A204.1 (cell line): ENCODE results near the gene AOX1.
"Not testable (repeated sequence)": the region's sequence is repeated elsewhere in the genome, so short reads cannot be mapped to it uniquely, and the experiment has no call there.

Experiments
- FAIRE-seq: peaks from 2 replicates; lab custom pipeline; 2012; peaks lifted over from hg19 to GRCh38; lab: Jason Lieb, UNC

Gene AOX1

GRCh38 chr2:200585730-200586643, at the start of gene AOX1:
AOX1 (plus strand) TSS chr2:200586014; CDS start chr2:200586109, 95 bp downstream.
- FAIRE-seq: no peak

DNA sequence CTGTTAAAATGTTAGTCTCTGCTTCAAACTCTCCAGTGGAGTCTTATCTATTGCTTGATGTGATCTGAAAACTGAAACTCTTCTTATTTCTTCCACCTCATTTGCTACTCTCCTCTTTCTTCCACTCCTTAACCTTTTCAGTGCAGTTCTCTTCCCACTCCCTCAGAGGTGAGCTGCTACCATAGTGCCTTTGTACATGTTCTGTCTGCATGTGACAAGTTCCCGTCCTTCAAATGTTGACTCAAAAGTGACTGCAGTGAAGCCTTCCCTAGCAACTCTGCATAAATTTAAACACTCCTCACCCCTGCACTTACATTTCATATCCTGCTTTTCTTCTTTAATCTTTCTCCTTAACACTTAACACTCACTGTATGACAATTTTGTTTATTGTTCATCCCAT, 47.7 kb upstream of the AOX1 start:
- no peak for FAIRE-seq

- FAIRE-seq: no peak
Measured at GRCh38 chr2:200540793-200541192, 45.0 kb upstream of the AOX1 start.

DNA sequence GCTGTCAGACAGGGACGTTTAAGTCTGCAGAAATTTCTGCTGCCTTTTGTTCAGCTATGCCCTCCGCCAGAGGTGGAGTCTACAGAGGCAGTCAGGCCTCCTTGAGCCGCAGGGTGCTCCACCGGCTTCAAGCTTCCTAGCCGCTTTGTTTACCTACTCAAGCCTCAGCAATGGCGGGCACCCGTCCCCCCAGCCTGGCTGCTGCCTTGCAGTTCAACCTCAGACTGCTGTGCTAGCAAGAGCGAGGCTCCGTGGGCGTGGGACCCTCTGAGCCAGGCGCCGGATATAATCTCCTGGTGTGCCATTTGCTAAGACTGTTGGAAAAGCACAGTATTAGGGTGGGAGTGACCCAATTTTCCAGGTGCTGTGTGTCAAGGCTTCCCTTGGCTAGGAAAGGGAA, 19.2 kb upstream of the AOX1 start:
- not testable (repeated sequence) for FAIRE-seq

- FAIRE-seq: no peak
Measured at GRCh38 chr2:200567932-200568331, 17.9 kb upstream of the AOX1 start.

DNA sequence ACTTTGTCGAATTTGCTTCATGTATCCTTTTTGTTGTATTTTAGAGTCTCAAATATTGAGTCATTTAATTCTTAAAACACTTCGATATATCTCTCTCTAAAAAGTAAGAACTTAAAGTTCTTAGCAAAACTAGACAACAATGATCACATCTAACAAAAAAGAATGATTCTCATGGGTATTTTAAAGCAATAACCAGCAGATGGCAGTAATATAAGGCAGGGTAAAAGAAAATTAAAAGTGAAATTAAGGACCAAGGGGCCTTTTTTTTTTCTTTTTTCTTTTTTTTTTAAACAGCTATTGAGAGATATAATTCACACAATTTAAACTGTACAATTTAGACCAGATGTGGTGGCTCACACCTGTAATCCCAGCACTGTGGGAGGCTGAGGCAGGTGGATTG, 9.9 kb upstream of the AOX1 start:
- peak; percentile 68 for FAIRE-seq

- FAIRE-seq: no peak
Measured at GRCh38 chr2:200577027-200577426, 8.8 kb upstream of the AOX1 start.

DNA sequence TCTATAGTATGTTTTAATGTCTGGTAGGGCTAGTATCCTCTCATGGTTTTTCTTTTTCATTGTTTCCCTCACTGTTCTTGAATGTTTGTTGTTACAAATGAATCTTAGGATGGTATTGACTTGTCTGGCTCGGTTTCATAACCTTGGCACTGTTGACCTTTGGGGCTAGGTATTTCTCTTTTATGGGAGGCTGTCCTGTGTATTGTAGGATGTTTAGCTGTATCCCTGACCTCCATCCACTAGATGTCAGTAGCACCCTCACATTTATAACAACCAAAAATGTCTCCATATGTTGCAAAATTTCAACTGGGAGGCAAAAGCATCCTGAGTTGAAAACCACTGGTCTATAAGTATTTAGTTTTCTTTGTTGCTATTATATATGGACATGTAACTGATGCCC, 7.0 kb upstream of the AOX1 start:
- FAIRE-seq: no peak

DNA sequence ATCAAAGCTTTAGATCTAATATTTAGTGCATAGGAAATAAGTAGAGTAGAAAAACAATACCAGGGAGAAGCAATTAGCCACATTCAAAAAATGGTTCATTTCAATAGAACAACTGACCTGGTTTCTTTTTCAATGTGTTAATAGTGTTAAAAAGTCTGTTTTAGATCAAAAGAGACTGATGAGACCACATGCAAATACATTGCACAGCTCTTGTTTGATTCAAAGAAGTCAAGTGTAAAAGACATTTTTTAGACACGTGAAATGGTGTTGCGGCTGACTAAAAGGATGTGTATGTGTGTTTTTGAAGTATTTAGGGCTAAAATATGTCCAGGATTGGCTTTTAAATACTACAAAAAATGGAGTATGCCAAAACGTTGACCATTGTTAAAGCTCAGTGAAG, 1.2 kb upstream of the AOX1 start:
- no peak for FAIRE-seq

GRCh38 chr2:200585340-200585729, 479 bp upstream of the AOX1 start:
- FAIRE-seq: no peak

- FAIRE-seq: no peak
Measured at GRCh38 chr2:200586644-200586975, 796 bp downstream of the AOX1 start.

DNA sequence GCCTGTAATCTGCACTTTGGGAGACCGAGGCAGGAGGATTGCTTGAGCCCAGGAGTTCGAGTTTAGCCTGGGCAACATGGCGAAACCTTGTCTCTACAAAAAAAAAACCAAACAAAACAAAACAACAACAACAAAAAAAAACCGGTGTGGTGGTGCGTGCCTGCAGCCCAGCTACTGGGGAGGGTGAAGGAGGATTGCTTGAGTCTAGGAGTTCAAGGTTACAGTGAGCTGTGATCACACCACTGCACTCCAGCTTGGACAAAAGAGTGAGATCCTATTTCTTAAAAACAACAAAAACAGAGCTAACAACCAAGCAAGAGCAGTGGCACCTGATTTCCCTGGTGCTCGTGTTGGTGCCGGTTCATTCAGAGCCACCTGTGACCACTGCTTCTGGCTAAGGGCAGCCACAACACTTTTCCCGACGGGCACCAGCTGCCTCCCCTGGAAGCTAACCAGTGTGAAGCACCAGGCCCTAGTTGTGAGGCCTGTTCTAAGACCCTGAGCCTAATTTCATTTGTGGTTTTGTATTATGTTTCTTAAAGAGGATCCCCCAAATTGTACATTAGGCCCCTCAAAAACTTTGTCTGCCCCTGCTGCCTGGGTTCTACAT, 1.3 kb downstream of the AOX1 start:
- FAIRE-seq: no peak

DNA sequence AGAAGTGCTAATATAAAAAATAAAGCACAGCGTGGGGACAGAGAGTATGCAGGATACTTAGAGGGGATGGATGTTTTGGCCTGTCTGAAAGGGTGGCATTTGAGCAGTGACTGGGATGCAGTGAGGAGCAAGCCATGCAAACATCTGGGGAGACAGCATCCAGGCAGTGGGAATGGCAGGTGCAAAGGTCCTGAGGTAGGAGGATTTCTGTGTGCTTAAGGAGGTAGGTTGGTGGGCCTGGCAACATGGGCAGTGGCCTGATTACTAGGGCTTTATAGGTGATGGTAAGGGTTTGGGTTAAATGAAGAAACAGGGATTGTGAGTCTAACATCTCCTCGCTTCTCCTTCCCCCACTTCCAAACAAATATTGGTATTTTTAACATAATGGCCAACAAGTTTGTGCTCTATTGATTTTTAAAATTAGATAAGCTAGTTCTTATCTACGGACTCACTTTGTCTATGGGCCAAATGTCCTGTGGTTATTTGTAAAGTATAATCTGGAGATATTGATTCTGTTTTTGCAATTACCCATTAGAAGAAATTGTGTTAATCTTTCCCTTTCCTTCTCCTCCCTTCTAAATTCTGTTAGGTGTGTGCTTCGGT, 2.4 kb downstream of the AOX1 start:
- FAIRE-seq: no peak

GRCh38 chr2:200590090-200590489, 4.3 kb downstream of the AOX1 start:
- no peak for FAIRE-seq

GRCh38 chr2:200591308-200591707, 5.5 kb downstream of the AOX1 start:
- FAIRE-seq: no peak

GRCh38 chr2:200592406-200593075, 6.7 kb downstream of the AOX1 start:
- no peak for FAIRE-seq

GRCh38 chr2:200593905-200594304, 8.1 kb downstream of the AOX1 start:
- no peak for FAIRE-seq

- no peak for FAIRE-seq
Measured at GRCh38 chr2:200595913-200596312, 10.1 kb downstream of the AOX1 start.

- no peak for FAIRE-seq
Measured at GRCh38 chr2:200596774-200597570, 11.2 kb downstream of the AOX1 start.

DNA sequence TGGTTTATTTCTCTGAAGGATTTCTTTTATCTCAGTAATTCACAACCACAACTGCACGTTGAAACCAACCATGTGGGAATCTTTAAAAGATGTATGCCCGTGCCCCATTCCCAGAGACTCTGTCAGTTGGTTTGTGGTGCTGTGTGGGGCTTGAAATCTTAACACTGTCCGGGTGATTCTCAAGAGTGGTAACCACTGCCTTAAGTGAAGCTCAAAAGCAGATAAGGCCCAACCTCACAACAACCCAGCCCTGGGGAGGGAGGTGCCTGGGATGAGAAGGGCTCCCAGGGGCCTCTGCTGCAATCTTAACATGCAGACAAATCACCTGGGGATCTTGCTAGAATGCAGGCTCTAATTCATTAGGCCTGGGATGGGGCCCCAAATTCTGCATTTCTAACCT, 13.4 kb downstream of the AOX1 start:
- no peak for FAIRE-seq

DNA sequence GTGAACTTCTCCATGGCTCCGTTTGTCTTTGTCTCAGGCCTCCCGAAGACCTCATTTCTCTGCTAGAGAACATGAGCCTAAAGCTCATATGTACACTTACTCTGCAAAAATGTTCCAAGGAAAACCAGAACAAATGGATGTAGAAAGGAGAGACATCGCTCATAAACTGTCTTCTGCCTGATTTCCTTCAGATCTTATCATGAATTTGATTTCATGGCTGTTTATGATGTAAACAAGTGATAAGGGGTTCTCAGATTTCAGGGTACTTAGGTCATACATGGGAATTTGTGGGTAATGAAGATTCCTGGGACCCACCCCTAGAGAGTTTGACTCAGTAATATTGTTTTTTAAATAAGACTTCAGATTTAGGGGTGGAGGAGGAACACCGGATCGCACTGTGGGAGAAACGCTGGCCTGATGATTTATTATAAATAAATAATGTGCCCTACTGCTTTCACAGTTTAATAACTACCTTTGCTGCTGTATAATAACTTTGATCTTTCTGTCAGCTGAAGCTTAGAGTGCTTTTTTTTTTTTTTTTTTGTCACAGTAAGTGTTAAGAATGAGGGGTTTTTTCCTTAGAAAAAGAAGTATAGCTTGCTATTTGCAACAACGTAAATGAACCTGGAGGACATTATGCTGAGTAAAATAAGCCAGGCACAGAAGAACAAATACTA, 14.9 kb downstream of the AOX1 start:
- FAIRE-seq: no peak

- FAIRE-seq: no peak
Measured at GRCh38 chr2:200602584-200602983, 16.8 kb downstream of the AOX1 start.
